ENCODE measurements around the gene IL17RC.
"Not testable (repeated sequence)": the region's sequence is repeated elsewhere in the genome, so short reads cannot be mapped to it uniquely, and the experiment has no call there.

The IL17RC gene

GRCh38 chr3:9938966-9939365, 22.1 kb downstream of the IL17RC start:
- no peak overlapping the region for H3K27ac ChIP-seq (ENCODE audit: low read length)
- H3K36me3 ChIP-seq (ENCODE audit: insufficient read depth, low read length), result peaks cover 26% of the 10 kb centered on the region
- H3K4me1 ChIP-seq (ENCODE audit: insufficient read depth, low read length), result peaks cover 22% of the 10 kb centered on the region
- no peak overlapping the region for H3K4me2 ChIP-seq (ENCODE audit: insufficient read depth, low read length)
- no peak overlapping the region for H3K9ac ChIP-seq (ENCODE audit: low read depth, low read length)
- H2AFZ ChIP-seq (ENCODE audit: low read depth, low read length), result no peak overlapping the region
- H3K9me3 ChIP-seq (ENCODE audit: insufficient read depth, low read length, severe bottlenecking), result no peaks in the 10 kb centered on the region
- peaks cover 11% of the 10 kb centered on the region for H3K79me2 ChIP-seq (ENCODE audit: insufficient read depth, low read length)
- no peaks in the 10 kb centered on the region for H4K20me1 ChIP-seq (ENCODE audit: insufficient read depth, low read length)
- no peaks in the 10 kb centered on the region for H3K27me3 ChIP-seq (ENCODE audit: insufficient read depth, low read length, poor library complexity)
- DNase-seq (no peak), ATAC-seq (ENCODE audit: insufficient read depth, low read depth) (no peak)
- no peak for TF ChIP-seq CTCF (IDR thresholded peaks at IDR 0.05; ENCODE audit: borderline replicate concordance, extremely low read depth, low read length, poor library complexity, severe bottlenecking)
- H3K4me3 ChIP-seq (ENCODE audit: low read depth in 1 of 2, low read length in 2 of 2), result no peak overlapping the region

DNA sequence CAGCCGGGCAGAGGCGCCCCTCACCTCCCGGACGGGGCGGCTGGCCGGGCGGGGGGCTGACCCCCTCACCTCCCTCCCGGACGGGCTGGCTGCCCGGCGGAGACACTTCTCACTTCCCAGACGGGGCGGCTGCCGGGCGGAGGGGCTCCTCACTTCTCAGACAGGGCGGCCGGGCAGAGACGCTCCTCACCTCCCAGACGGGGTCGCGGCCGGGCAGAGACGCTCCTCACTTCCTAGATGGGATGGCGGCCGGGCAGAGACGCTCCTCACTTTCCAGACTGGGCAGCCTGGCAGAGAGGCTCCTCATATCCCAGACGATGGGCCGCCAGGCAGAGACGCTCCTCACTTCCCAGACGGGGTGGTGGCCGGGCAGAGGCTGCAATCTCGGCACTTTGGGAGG, 23.0 kb downstream of the IL17RC start:
- DNase-seq; H3K27me3 ChIP-seq (ENCODE audit: insufficient read depth, low read length, poor library complexity); ATAC-seq (ENCODE audit: insufficient read depth, low read depth); H3K79me2 ChIP-seq (ENCODE audit: insufficient read depth, low read length); H3K4me3 ChIP-seq (ENCODE audit: low read depth in 1 of 2, low read length in 2 of 2); H4K20me1 ChIP-seq (ENCODE audit: insufficient read depth, low read length); H3K4me2 ChIP-seq (ENCODE audit: insufficient read depth, low read length); H3K9me3 ChIP-seq (ENCODE audit: insufficient read depth, low read length, severe bottlenecking); H2AFZ ChIP-seq (ENCODE audit: low read depth, low read length); H3K27ac ChIP-seq (ENCODE audit: low read length); H3K9ac ChIP-seq (ENCODE audit: low read depth, low read length): not testable (repeated sequence)
- Histone ChIP-seq H3K36me3 (ENCODE audit: insufficient read depth, low read length) (peaks cover 28% of the 10 kb centered on the region), H3K4me1 (ENCODE audit: insufficient read depth, low read length) (peaks cover 13% of the 10 kb centered on the region)

GRCh38 chr3:9940746-9941145, 23.8 kb downstream of the IL17RC start:
- DNase-seq, result no peak
- peaks cover 28% of the 10 kb centered on the region for H3K36me3 ChIP-seq (ENCODE audit: insufficient read depth, low read length)
- H3K27ac ChIP-seq (ENCODE audit: low read length), result no peak overlapping the region
- ATAC-seq (ENCODE audit: insufficient read depth, low read depth), result no peak
- H3K4me2 ChIP-seq (ENCODE audit: insufficient read depth, low read length), result no peak overlapping the region
- H3K4me1 ChIP-seq (ENCODE audit: insufficient read depth, low read length), result peaks cover 4% of the 10 kb centered on the region
- no peaks in the 10 kb centered on the region for H3K9me3 ChIP-seq (ENCODE audit: insufficient read depth, low read length, severe bottlenecking)
- no peak overlapping the region for H3K9ac ChIP-seq (ENCODE audit: low read depth, low read length)
- no peaks in the 10 kb centered on the region for H3K27me3 ChIP-seq (ENCODE audit: insufficient read depth, low read length, poor library complexity)
- TF ChIP-seq EZH2 (IDR thresholded peaks at IDR 0.05; ENCODE audit: borderline replicate concordance, low read depth, low read length, severe bottlenecking) (no peak), CTCF (IDR thresholded peaks at IDR 0.05; ENCODE audit: borderline replicate concordance, extremely low read depth, low read length, poor library complexity, severe bottlenecking) (no peak)
- H4K20me1 ChIP-seq (ENCODE audit: insufficient read depth, low read length), result no peaks in the 10 kb centered on the region
- no peaks in the 10 kb centered on the region for H3K79me2 ChIP-seq (ENCODE audit: insufficient read depth, low read length)
- no peak overlapping the region for H2AFZ ChIP-seq (ENCODE audit: low read depth, low read length)
- H3K4me3 ChIP-seq (ENCODE audit: low read depth in 1 of 2, low read length in 2 of 2), result no peak overlapping the region

GRCh38 chr3:9942164-9942563, 25.3 kb downstream of the IL17RC start:
- no peak for ATAC-seq (ENCODE audit: insufficient read depth, low read depth)
- no peaks in the 10 kb centered on the region for H3K9me3 ChIP-seq (ENCODE audit: insufficient read depth, low read length, severe bottlenecking)
- H3K4me1 ChIP-seq (ENCODE audit: insufficient read depth, low read length), result no peaks in the 10 kb centered on the region
- H3K27me3 ChIP-seq (ENCODE audit: insufficient read depth, low read length, poor library complexity), result no peaks in the 10 kb centered on the region
- H3K36me3 ChIP-seq (ENCODE audit: insufficient read depth, low read length), result peaks cover 23% of the 10 kb centered on the region
- no peak overlapping the region for H3K4me3 ChIP-seq (ENCODE audit: low read depth in 1 of 2, low read length in 2 of 2)
- H3K27ac ChIP-seq (ENCODE audit: low read length), result no peak overlapping the region
- H4K20me1 ChIP-seq (ENCODE audit: insufficient read depth, low read length), result no peaks in the 10 kb centered on the region
- no peak overlapping the region for H3K4me2 ChIP-seq (ENCODE audit: insufficient read depth, low read length)
- TF ChIP-seq CTCF (IDR thresholded peaks at IDR 0.05; ENCODE audit: borderline replicate concordance, extremely low read depth, low read length, poor library complexity, severe bottlenecking), result no peak
- TF ChIP-seq EZH2 (IDR thresholded peaks at IDR 0.05; ENCODE audit: borderline replicate concordance, low read depth, low read length, severe bottlenecking), result no peak
- no peak for DNase-seq
- no peak overlapping the region for H2AFZ ChIP-seq (ENCODE audit: low read depth, low read length)
- no peak overlapping the region for H3K9ac ChIP-seq (ENCODE audit: low read depth, low read length)
- no peaks in the 10 kb centered on the region for H3K79me2 ChIP-seq (ENCODE audit: insufficient read depth, low read length)
